ENCODE data around the gene BSPRY.
"Not testable (repeated sequence)": the region's sequence is repeated elsewhere in the genome, so short reads cannot be mapped to it uniquely, and the experiment has no call there.

The BSPRY gene

GRCh38 chr9:113370806-113371325, 21.5 kb downstream of the BSPRY start:
- no peak for DNase-seq (ENCODE audit: low spot score)

DNA sequence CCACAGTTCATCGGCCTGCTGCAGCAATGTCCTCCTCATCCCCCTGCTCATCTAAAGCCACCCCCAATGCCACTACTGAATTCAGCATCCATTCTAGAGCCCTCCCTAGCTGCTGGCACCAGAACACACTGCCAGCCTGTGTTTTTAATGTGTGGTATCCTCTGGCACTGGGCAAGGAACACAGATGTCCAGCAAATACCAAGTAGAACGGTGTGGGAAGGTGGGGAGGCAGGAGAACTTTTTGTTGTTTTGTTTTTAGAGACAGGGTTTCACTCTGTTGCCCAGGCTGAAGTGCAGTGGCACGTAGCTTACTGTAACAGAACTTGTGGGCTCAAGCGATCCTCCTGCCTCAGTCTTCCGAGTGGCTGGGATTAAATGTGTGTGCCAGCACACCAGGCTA, 22.7 kb downstream of the BSPRY start:
- no peak for DNase-seq (ENCODE audit: low spot score)

DNA sequence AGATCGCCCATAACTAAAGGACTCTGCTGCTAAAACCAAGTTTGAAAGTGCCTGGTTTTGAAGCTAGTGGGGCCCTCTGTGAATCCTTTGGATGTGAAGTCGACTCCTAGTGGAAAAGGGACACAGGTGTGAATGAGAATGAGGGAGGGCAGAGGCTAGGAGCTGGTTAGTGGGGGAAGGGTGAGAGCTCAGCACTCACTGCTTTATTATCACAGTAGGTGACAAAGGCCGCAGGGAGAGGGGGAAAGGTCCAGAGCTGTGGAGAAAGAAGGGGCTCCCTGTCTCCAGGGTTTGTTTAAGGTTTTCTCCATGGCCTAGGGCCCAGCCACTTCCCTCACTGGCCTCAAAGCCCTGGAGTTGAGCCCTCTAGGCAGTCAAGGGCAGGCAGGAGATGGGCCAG, 23.9 kb downstream of the BSPRY start:
- no peak for DNase-seq (ENCODE audit: low spot score)

GRCh38 chr9:113373676-113374392, 24.5 kb downstream of the BSPRY start:
- DNase-seq (ENCODE audit: low spot score): no peak

- DNase-seq (ENCODE audit: low spot score): no peak
Observed at GRCh38 chr9:113375057-113376023, 26.0 kb downstream of the BSPRY start.

DNA sequence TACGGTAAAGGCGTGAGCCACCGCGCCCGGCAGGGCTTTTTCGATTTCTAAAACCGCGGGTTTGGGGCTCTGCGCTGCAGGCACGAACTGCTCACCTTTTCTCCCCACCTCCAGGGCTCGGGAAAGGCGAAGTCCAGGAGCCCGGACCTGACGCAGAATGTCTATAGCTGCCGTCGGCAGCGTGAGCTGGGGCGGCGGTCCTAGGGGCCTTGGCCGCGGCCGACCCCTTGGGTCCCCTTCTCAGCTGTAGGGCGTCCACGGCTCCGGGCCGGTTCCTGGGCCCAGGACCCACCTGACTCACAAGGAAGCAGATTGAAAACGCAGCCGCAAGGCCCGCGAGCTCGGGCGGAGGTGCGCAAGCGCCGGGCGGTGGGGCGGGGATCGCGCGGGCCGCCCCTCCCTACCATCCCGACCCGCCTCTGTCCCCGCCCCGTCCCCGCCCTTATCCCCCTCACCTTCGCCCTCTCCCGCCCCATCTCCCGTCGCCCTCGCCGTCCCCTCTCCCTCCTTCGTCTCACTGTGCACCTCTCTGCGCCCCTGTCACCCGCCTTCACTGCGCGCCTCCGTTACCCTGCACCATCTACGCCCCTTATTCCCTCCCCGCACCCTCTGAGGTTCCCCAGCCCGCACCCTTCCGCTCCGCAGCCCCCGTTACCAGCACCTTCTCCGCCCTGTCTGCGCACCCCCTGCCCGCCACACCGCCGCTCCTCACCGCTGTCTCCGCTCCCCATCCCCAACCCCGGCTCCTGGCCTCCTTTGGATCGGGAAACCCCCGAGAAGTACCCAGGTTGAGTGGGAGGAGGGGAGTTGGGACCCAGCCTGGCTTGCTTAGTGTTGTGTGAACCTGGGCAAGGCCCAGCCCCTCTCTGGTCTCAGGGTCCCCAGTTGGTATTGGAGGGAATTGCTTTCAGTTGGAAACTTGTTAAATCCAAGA, 27.6 kb downstream of the BSPRY start, which contains the start of gene HDHD3:
TSS of gene HDHD3 (minus strand) at position 353 of the 934 bp plus-strand sequence. CDS start 2,632 bp downstream, outside the sequence.
- peak; percentile 88 for DNase-seq (ENCODE audit: low spot score)

DNA sequence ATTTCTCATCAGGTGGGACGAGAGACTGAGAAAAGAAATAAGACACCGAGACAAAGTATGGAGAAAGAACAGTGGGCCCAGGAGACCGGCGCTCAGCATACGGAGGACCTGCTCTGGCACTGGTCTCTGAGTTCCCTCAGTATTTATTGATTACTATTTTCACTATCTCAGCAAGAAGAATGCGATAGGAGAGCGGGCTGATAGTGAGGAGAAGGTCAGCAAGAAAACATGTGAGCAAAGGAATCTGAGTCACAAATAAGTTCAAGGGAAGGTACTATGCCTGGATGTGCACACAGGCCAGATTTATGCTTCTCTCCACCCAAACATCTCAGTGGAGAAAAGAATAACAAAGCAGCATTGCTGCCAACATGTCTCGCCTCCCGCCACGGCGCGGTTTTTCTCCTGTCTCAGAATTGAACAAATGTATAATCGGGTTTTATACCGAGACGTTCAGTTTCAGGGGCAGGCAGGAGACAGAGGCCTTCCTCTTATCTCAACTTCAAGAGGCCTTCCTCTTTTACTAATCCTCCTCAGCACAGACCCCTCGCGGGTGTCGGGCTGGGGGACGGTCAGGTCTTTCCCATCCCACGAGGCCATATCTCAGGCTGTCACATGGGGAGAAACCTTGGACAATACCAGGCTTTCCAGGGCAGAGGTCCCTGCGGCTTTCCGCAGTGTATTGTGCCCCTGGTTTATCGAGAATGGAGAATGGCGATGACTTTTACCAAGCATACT, 29.9 kb downstream of the BSPRY start:
- not testable (repeated sequence) for DNase-seq (ENCODE audit: low spot score)

- not testable (repeated sequence) for DNase-seq (ENCODE audit: low spot score)
Observed at GRCh38 chr9:113379829-113380210, 30.5 kb downstream of the BSPRY start.

GRCh38 chr9:113380869-113381378, 31.6 kb downstream of the BSPRY start:
- DNase-seq (ENCODE audit: low spot score): no peak

DNA sequence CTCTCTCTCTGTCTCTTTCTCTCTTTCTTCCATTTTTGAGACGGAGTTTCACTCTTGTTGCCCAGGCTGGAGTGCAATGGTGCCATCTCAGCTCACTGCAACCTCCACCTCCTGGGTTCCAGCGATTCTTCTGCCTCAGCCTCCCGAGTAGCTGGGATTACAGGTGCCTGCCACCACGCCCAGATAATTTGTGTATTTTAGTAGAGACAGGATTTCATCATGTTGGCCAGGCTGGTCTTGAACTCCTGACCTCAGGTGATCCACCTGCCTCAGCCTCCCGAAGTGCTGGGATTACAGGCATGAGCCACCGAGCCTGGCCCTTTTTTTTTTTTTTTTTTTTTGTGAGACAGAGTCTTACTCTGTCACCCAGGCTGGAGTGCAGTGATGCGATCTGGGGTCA, 32.1 kb downstream of the BSPRY start:
- DNase-seq (ENCODE audit: low spot score): not testable (repeated sequence)

DNA sequence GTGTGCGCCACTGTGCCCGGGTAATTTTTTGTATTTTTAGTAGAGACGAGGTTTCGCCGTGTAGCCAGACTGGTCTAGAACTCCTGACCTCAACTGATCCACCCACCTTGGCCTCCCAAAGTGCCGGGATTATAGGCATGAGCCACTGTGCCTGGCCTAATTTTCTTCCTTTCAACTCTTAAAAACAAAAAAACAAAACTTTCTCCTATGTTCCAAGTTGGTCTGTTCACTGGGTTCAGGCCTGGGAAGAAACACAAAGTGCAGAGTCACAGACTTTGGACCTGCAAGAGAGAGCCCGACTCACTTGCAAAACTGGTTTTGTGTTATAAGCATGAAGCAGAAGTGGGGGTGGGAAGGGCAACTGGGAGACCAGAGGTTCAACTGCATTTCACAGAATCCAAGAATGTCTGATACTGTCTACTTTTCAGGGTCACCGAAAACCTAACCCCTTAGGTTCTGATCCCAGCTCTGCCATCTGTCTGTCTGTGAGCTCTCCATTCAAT, 32.6 kb downstream of the BSPRY start:
- DNase-seq (ENCODE audit: low spot score): no peak

- DNase-seq (ENCODE audit: low spot score): no peak
Observed at GRCh38 chr9:113386571-113387393, 37.4 kb downstream of the BSPRY start.

DNA sequence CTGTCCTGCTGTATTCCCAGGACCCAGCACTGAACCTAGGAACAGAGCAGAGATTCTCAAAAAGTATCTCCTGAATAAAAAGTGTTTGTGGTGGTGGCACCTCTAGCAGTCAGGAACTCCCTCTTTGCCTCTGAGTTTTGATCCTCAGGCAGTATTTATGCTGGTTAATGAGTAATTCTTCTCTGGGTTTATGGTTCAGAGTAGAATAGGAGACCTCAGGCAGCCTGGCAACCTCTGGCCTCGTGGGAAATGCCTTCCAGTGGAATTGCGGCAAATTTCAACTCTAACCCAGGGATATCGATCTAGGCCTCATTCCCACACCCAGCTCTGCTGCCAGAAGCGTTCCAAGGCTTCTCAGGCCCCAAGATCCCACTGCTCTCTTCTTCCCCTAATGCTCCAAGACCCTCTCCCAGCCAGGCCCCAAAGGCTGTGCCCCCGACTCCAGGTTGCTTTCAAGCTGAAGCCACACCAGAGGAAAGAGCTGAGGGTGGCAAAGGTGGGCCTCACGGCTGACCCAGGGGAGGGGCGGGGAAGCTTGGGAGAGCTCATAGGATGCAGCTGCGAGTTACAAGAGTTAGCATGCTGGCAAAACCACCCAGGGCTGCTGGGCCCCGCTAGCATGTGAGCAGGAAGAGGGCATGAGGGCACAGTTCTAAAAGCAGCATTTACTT, 38.4 kb downstream of the BSPRY start:
- DNase-seq (ENCODE audit: low spot score): no peak

- no peak for DNase-seq (ENCODE audit: low spot score)
Observed at GRCh38 chr9:113388833-113389232, 39.5 kb downstream of the BSPRY start.

GRCh38 chr9:113389451-113389850, 40.1 kb downstream of the BSPRY start:
- DNase-seq (ENCODE audit: low spot score): no peak

DNA sequence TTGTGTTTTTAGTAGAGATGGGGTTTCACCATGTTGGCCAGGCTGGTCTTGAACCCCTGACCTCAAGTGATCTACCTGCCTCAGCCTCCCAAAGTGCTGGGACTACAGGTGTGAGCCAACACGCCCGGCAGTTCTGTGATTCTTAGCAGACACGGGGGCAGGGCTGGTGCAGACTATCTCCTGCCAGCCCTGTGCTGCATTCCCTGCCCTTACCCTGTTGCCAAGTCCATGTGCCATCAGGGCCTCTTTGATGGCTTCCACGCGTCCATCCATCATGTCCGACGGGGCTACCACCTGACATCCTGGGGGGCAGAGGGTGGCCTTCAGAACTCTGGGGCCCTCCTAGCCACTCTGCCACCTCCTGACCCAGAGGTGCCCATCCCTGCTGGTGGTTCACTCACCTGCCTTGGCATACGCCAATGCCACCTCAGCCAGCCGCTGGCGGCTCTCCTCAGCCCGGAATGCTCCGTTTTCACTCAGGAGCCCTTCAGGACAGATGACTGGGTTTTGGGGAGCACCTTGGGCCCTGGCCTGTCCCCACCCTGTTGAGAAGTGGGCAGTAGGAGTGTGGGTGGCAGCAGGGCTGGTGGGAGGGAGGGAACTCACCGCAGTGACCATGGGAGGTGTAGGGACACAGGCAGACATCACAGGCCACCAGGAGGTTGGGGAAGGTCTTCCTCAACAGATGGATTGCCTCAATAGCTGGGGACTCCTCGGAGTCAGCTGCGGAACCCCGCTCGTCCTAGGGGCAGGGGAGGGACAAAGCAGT, 41.0 kb downstream of the BSPRY start:
- no peak for DNase-seq (ENCODE audit: low spot score)

DNA sequence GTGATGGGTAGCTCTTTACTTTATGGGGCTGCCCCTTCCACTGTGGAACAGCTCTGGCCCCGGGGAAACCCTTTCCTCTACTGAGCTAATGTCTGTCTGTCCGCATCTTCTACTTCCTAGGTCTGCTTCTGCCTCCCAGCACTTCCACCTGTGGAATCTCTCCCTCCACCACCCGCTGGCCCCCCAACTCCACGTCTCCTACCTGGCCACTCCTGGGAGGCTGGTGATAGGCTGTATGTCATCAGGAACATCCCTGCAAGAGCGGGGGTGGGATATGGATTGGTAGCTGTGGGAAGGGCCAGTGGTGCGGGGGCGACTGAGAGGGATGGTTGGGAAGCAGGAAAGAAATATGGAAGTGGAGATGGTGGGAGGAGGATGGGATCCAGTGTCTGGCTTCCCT, 42.6 kb downstream of the BSPRY start:
- DNase-seq (ENCODE audit: low spot score): no peak

GRCh38 chr9:113393281-113393680, 43.9 kb downstream of the BSPRY start:
- DNase-seq (ENCODE audit: low spot score): no peak

Measured in CD4-positive, alpha-beta T cell treated with Interleukin-6 at 100 ng/mL for 8 hours (primary cell).